ENCODE data around the gene PRRT4.

DNA sequence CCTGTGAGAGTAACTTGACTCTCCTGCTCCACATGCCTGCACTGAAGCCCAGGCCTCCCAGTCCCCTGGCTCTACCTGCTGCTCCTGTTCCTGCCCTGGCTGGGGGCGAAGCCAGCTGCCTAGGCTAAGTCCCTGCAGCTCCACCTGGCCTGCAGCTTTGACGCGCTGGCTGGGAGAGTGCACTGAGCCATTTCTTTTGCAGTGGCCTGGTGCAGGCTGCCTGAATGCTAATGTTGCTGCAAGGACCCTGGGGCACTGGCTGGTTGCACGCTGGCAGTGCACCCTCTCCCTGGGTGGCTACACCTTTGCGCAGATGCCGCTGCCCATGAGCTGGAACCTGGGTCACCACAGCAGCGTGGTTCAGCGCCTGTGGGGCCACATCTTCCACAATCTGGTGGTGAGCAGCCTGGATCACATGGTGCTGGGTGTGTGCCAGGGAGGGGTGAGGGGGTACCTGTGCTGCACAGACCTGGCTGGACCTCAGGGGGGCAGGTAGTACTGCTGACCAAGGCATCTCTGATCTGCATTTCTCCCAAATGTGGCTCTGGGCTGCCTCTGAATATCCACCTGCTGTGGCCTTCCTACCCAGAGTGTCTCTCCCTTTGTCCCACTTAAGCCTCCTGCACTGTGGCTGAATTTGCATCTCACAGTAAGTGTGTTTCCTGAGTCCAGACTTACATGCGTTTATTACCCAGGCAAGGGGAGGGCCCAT lies 28.3 kb upstream of the PRRT4 start:
- TF ChIP-seq ZFP3 (CRISPR knock-in tag; IDR thresholded peaks at IDR 0.05) (no peak), ZFP30 (CRISPR knock-in tag; IDR thresholded peaks at IDR 0.05) (no peak), ZNF70 (CRISPR knock-in tag; IDR thresholded peaks at IDR 0.05) (no peak), PATZ1 (CRISPR knock-in tag; IDR thresholded peaks at IDR 0.05; ENCODE audit: borderline replicate concordance) (no peak), CSDC2 (CRISPR knock-in tag; IDR thresholded peaks at IDR 0.05) (no peak), BACH2 (CRISPR knock-in tag; IDR thresholded peaks at IDR 0.05; ENCODE audit: borderline replicate concordance) (no peak), ARNTL (CRISPR knock-in tag; IDR thresholded peaks at IDR 0.05; ENCODE audit: borderline replicate concordance, low read depth) (no peak), GLIS3 (CRISPR knock-in tag; IDR thresholded peaks at IDR 0.05) (no peak)

All from SK-N-SH treated with all-trans-retinoic acid at 6 μM for 48 hours (cell line).